C1 segment of cervical spinal cord (tissue), 14 donors: ENCODE data around the gene MARVELD1.
"Not testable (repeated sequence)": the region's sequence is repeated elsewhere in the genome, so short reads cannot be mapped to it uniquely, and the experiment has no call there.

ENCODE experiments used
- DNase-seq, 14 donors: peaks; one replicate each; lab custom pipeline; 2025; lab: John Stamatoyannopoulos, UW

Gene MARVELD1

GRCh38 chr10:97690133-97690532, 23.4 kb upstream of the MARVELD1 start:
- no peak for DNase-seq

- not testable (repeated sequence) for DNase-seq
These were observed 15.4 kb upstream of the MARVELD1 start for GRCh38 chr10:97698072-97698655.

- DNase-seq: peak in 9 of 14 donors; percentile 6 to 43 (median 29)
These were observed 12.0 kb upstream of the MARVELD1 start for GRCh38 chr10:97701438-97702069.

GRCh38 chr10:97703398-97704067, 10.0 kb upstream of the MARVELD1 start:
- no peak for DNase-seq

GRCh38 chr10:97704341-97704740, 9.2 kb upstream of the MARVELD1 start:
- DNase-seq: no peak

GRCh38 chr10:97705006-97705670, 8.4 kb upstream of the MARVELD1 start:
- no peak for DNase-seq

- no peak for DNase-seq
These were observed 6.2 kb upstream of the MARVELD1 start for GRCh38 chr10:97707134-97707861.

- DNase-seq: no peak
These were observed 5.4 kb upstream of the MARVELD1 start for GRCh38 chr10:97708167-97708566.

- DNase-seq: peak in 7 of 14 donors; percentile 14 to 40 (median 26)
These were observed 4.3 kb upstream of the MARVELD1 start for GRCh38 chr10:97708976-97709946.

GRCh38 chr10:97711640-97712572, 1.6 kb upstream of the MARVELD1 start:
- no peak for DNase-seq

GRCh38 chr10:97713826-97714400, 383 bp downstream of the MARVELD1 start:
- DNase-seq: peak in 12 of 14 donors; percentile 36 to 79 (median 59)

- DNase-seq: peak in 10 of 14 donors; percentile 16 to 81 (median 60)
These were observed 1.1 kb downstream of the MARVELD1 start for GRCh38 chr10:97714401-97715258.

- no peak for DNase-seq
These were observed 1.8 kb downstream of the MARVELD1 start for GRCh38 chr10:97715259-97715874.

GRCh38 chr10:97717627-97718026, 4.1 kb downstream of the MARVELD1 start:
- DNase-seq: no peak

- peak in 12 of 14 donors; percentile 18 to 78 (median 48) for DNase-seq
These were observed 4.6 kb downstream of the MARVELD1 start for GRCh38 chr10:97718178-97718577.

GRCh38 chr10:97718659-97719142, 5.2 kb downstream of the MARVELD1 start:
- DNase-seq: peak in 2 of 14 donors; percentile 39 to 72

GRCh38 chr10:97719602-97720001, 6.1 kb downstream of the MARVELD1 start:
- no peak for DNase-seq
